Endothelial cell of umbilical vein (primary cell): Measurements from ENCODE around the gene ARMH1. TPM values are rescaled to one million over a fixed set of nuclear protein-coding genes. Genes with fewer than 3 reads are reported as not detected.

Experiments used
- BruUV-seq: library from RNA; stranded (reverse); fragments of 400-500 nt; replicated peaks from 2 replicates; lab custom pipeline; 2021; lab: Mats Ljungman, UMichigan
- CTCF ChIA-PET: fragments of 300-600, 350-600 bp; sonication (Branson Sonifier 250); formaldehyde crosslinking; loops from one replicate; lab custom pipeline; 2021; ENCODE audit warnings: antibody characterized with exemption, inconsistent platforms; lab: Charles Lee
- POLR2A ChIA-PET: fragments of 300-600, 350-600 bp; sonication (Branson Sonifier 250); formaldehyde crosslinking; loops from one replicate; lab custom pipeline; 2021; ENCODE audit warnings: antibody characterized with exemption, inconsistent platforms; lab: Charles Lee
- DNase-seq: peaks from one replicate; pipeline ENCODE4 v3.0.0-alpha.2; 2011; ENCODE audit warnings: low read depth, low spot score
- FAIRE-seq: peaks from 2 replicates; lab custom pipeline; 2011; peaks lifted over from hg19 to GRCh38; lab: Jason Lieb, UNC
- H2AFZ ChIP-seq: 2 replicates; pipeline ENCODE4 v1.6.0; 2012; ENCODE audit warnings: low read depth, low read length, control low read depth, inconsistent platforms
- H3K27ac ChIP-seq: 2 replicates; pipeline ENCODE4 v1.5.1; 2011; ENCODE audit warnings: low read depth, mild to moderate bottlenecking, control low read depth, low read length, moderate library complexity; ENCODE audit not compliant: insufficient read depth
- H3K27me3 ChIP-seq, 2 experiments: 2 replicates each; pipeline versions ENCODE4 v1.6.0 to v1.6.1; 2011; ENCODE audit warnings: low read length in 2 of 2, mixed read lengths in 1 of 2; ENCODE audit not compliant: control insufficient read depth in 2 of 2, insufficient read depth in 2 of 2
- H3K36me3 ChIP-seq, 2 experiments: 2 replicates in 1 of 2; 3 replicates in 1 of 2; pipeline ENCODE4 v1.5.1; 2011; ENCODE audit warnings: low read length in 2 of 2, mild to moderate bottlenecking in 1 of 2, moderate library complexity in 1 of 2; ENCODE audit not compliant: control insufficient read depth in 2 of 2, insufficient read depth in 2 of 2; ENCODE audit errors: extremely low read depth in 1 of 2
- H3K4me1 ChIP-seq: 3 replicates; pipeline ENCODE4 v1.5.1; 2011; ENCODE audit warnings: mild to moderate bottlenecking, low read length; ENCODE audit not compliant: control insufficient read depth, insufficient read depth; ENCODE audit errors: extremely low read depth
- H3K4me2 ChIP-seq: 2 replicates; pipeline ENCODE4 v1.6.1; 2011; ENCODE audit warnings: low read length, control low read depth, mixed read lengths; ENCODE audit not compliant: insufficient read depth
- H3K4me3 ChIP-seq, 3 experiments: fragments of 200-600 bp in 1 of 3; sonication (generic), shearing (Covaris generic) in 1 of 3; replicated peaks in 1 of 3; 2 replicates each; pipeline ENCODE4 v1.5.1; 2011 to 2016; ENCODE audit warnings: control low read depth in 3 of 3, low read length in 3 of 3, mild to moderate bottlenecking in 2 of 3, inconsistent platforms in 1 of 3, low read depth in 1 of 3, moderate library complexity in 1 of 3; ENCODE audit not compliant: insufficient read depth in 1 of 3
- H3K79me2 ChIP-seq: 2 replicates; pipeline ENCODE4 v1.6.0; 2012; ENCODE audit warnings: low read length, inconsistent platforms; ENCODE audit not compliant: control insufficient read depth, insufficient read depth
- H3K9ac ChIP-seq: replicated peaks from 2 replicates; pipeline ENCODE3; 2011; ENCODE audit warnings: low read length, control low read depth; ENCODE audit not compliant: insufficient read depth; ENCODE audit errors: extremely low read depth
- H3K9me1 ChIP-seq: replicated peaks from 3 replicates; pipeline ENCODE4 v1.6.0; 2011; ENCODE audit warnings: mild to moderate bottlenecking, low read length; ENCODE audit not compliant: control insufficient read depth, insufficient read depth; ENCODE audit errors: extremely low read depth
- H3K9me3 ChIP-seq: replicated peaks from 2 replicates; pipeline ENCODE4 v1.5.1; 2012; ENCODE audit warnings: low read length, inconsistent platforms; ENCODE audit not compliant: control insufficient read depth, insufficient read depth
- H4K20me1 ChIP-seq: replicated peaks from 2 replicates; pipeline ENCODE3; 2011; ENCODE audit warnings: mild to moderate bottlenecking, low read length; ENCODE audit not compliant: control insufficient read depth, insufficient read depth; ENCODE audit errors: extremely low read depth
- EZH2 ChIP-seq: IDR thresholded peaks from 2 replicates; pipeline ENCODE4 v1.6.1; 2012; ENCODE audit warnings: borderline replicate concordance, low read depth, mild to moderate bottlenecking, moderate library complexity, low read length, inconsistent platforms; ENCODE audit not compliant: severe bottlenecking
- FOS ChIP-seq: IDR thresholded peaks from 2 replicates; pipeline ENCODE4 v1.6.1; 2011; ENCODE audit warnings: mild to moderate bottlenecking, low read length, moderate library complexity, borderline replicate concordance; ENCODE audit not compliant: insufficient read depth
- GATA2 ChIP-seq: IDR thresholded peaks from 2 replicates; pipeline ENCODE4 v1.7.0; 2011; ENCODE audit warnings: low read depth, mild to moderate bottlenecking, moderate library complexity, mixed read lengths, low read length; ENCODE audit not compliant: insufficient read length, insufficient read depth
- JUN ChIP-seq: IDR thresholded peaks from 2 replicates; pipeline ENCODE4 v1.6.1; 2011; ENCODE audit warnings: borderline replicate concordance, low read depth; ENCODE audit not compliant: insufficient read length, insufficient read depth
- MYC ChIP-seq: IDR thresholded peaks from one replicate; pipeline ENCODE4 v1.6.1; 2011; ENCODE audit warnings: mild to moderate bottlenecking, low read depth, low read length
- POLR2A ChIP-seq: IDR thresholded peaks from 2 replicates; pipeline ENCODE4 v1.6.1; 2012; ENCODE audit warnings: low read depth, mild to moderate bottlenecking, control low read depth, low read length
- POLR2AphosphoS5 ChIP-seq: IDR thresholded peaks from 2 replicates; pipeline ENCODE4 v1.6.1; 2012; ENCODE audit warnings: low read depth, mild to moderate bottlenecking, control low read depth, low read length, moderate library complexity; ENCODE audit not compliant: insufficient read depth
- dilution Hi-C: fragments of 300-500 bp; cut with MboI; formaldehyde crosslinking; loops from one replicate; pipeline ENCODE4 v1.15.0; 2019; ENCODE audit warnings: low sequenced_read_pairs; ENCODE audit not compliant: extremely low pct_ligation_motif_present
- intact Hi-C: fragments of 100-400 bp; cut with micrococcal nuclease; formaldehyde crosslinking; loops from one replicate; pipeline ENCODE4 v1.10.0; 2022
- polyA plus RNA-seq, 4 experiments: library from polyadenylated mRNA; depleted of rRNA in 3 of 4; stranded (reverse) in 3 of 4; unstranded in 1 of 4; fragments of >200 nt; gene quantifications; 2 replicates each; pipeline versions ENCODE4 v1.2.1 to v1.2.3, GENCODE V29; 2011 to 2012; ENCODE audit warnings: missing spikeins in 1 of 4
- total RNA-seq: library from RNA; stranded (reverse); gene quantifications from 2 replicates; pipeline ENCODE4 v1.2.3, GENCODE V29; 2021
- TF ChIP-seq, protein P1 (sequence below), 2 donors: IDR thresholded peaks; 1 replicate in 1 of 2; 2 replicates in 1 of 2; pipeline ENCODE4 v1.5.1; 2011; ENCODE audit warnings: low read length in 2 of 2, mild to moderate bottlenecking in 2 of 2, moderate library complexity in 2 of 2, control low read depth in 1 of 2, inconsistent platforms in 1 of 2, low read depth in 1 of 2; ENCODE audit not compliant: insufficient read depth in 1 of 2; ENCODE audit errors: extremely low read depth in 1 of 2
- TF ChIP-seq, protein P2 (sequence below): IDR thresholded peaks from 2 replicates; pipeline ENCODE4 v1.6.1; 2011; ENCODE audit not compliant: insufficient read depth, insufficient read length

Gene ARMH1
- total and polyA plus RNA-seq, 2 donors (not counting 3 experiments of a cell fraction or from before 2014, with no cell fraction given) = 0.17 TPM; not detected in 1

DNA sequence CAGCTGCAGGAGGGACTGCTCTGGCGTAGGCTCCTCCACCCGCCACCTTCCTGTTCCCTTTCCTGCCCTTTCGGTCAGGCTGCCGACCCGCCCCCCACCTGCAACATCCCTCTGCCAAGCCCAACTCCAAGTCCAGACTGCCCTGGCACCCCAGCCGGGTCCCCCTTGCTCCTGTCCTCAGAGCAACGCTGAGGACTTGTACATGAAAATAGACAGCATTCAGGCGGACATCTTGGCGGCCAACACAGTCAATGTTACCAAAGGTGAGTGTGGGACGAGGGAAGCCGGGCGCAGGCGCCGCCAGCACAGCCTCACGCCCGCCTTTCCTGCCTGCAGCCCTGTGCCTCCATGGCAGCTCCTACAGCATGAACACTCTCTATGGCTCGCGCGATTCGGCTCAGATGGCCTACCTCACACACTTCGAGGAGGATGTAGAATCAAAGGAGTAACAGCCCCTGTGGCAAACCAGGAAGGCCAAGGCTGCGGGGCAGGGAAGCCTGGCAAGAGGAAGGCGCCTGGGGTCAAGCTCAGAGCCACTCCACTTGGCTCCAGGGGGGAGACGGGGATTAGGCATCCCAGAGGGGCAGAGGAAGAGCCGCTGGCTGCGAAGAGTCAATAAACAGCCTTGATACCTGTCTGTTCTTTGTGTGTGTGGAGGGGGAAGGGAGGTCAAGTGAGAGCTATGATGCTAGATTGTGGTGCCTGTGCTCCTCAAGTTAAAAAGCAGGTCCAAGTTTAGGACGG lies 50.6 kb downstream of the ARMH1 start:
- CTCF ChIA-PET = no interaction called here
- dilution Hi-C loops = no loop called here
- POLR2A ChIA-PET = interaction anchor here (0.7 kb wide), 1 partner anchor 28 kb away, joined by 4 read pairs; no protein-coding TSS in a partner anchor

More for the DNA sequence above, 50.6 kb downstream of the ARMH1 start:
- Histone ChIP-seq H3K4me2 (no peak overlapping the region), H3K9ac (no peak overlapping the region), H3K27ac (no peak overlapping the region), H3K36me3 (no peaks in the 10 kb centered on the region), H3K9me1 (no peaks in the 10 kb centered on the region), H3K27me3 (no peaks in the 10 kb centered on the region), H3K79me2 (no peaks in the 10 kb centered on the region), H3K9me3 (no peaks in the 10 kb centered on the region), H2AFZ (no peak overlapping the region), H4K20me1 (no peaks in the 10 kb centered on the region), H3K4me1 (peaks cover 2% of the 10 kb centered on the region), H3K4me3 (no peak overlapping the region)
- BruUV-seq = no TSS peak
- no peak for TF ChIP-seq JUN
- no peak for TF ChIP-seq POLR2A
- TF ChIP-seq, protein P1, sequence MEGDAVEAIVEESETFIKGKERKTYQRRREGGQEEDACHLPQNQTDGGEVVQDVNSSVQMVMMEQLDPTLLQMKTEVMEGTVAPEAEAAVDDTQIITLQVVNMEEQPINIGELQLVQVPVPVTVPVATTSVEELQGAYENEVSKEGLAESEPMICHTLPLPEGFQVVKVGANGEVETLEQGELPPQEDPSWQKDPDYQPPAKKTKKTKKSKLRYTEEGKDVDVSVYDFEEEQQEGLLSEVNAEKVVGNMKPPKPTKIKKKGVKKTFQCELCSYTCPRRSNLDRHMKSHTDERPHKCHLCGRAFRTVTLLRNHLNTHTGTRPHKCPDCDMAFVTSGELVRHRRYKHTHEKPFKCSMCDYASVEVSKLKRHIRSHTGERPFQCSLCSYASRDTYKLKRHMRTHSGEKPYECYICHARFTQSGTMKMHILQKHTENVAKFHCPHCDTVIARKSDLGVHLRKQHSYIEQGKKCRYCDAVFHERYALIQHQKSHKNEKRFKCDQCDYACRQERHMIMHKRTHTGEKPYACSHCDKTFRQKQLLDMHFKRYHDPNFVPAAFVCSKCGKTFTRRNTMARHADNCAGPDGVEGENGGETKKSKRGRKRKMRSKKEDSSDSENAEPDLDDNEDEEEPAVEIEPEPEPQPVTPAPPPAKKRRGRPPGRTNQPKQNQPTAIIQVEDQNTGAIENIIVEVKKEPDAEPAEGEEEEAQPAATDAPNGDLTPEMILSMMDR (IDR thresholded peaks at IDR 0.05; ENCODE audit: extremely low read depth in 1 of 2, insufficient read depth in 1 of 2, low read depth in 1 of 2, low read length in 2 of 2) = no peak
- no peak for TF ChIP-seq EZH2
- TF ChIP-seq, protein P2, sequence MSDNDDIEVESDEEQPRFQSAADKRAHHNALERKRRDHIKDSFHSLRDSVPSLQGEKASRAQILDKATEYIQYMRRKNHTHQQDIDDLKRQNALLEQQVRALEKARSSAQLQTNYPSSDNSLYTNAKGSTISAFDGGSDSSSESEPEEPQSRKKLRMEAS = no peak
- no peak for TF ChIP-seq GATA2
- TF ChIP-seq FOS = no peak
- TF ChIP-seq MYC = no peak
- TF ChIP-seq POLR2AphosphoS5 = no peak
- FAIRE-seq = no peak
- no peak for DNase-seq
- intact Hi-C loops = no loop called here
